Measurements from ENCODE around the gene POLR2L. TPM values are rescaled to one million over a fixed set of nuclear protein-coding genes. Genes with fewer than 3 reads are reported as not detected.

The POLR2L gene
- total RNA-seq, 1 experiment from 2014 or later: 117 TPM

DNA sequence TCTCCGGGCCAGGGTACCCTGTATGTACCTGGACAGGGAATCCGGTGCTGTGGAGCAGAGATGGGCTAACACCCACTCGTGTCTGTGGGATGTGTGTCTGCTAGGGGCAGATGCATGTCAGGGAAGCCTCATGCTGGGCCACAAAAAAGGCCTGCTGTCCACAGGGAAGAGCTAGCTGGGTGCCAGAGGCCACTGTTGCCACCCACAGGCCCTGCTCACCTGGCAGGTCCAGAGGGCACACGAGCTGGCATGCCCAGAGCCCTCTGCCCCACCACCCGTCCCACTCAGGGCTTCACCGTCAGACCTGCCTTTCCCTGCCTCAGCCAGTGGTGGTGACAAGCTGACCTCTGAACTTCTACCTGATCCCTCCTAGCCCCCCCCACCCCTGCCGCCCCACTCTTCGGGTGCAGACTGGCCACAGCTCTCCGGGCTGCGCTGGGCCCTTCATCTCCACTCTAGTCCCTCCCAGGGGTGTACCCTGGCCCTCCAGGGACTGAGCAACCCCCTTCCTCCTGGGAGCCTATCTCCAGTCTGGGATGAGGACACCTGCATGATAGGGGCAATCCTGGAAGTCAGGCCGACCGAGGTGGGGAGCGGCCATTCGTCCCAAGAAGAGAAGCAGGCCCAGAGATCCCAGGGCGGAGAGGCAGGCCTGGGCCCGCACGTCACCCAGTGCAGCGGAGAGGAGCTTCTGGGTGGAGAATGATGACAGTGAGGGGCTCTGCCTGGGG lies 45.6 kb downstream of the POLR2L start:
- H3K27ac ChIP-seq (ENCODE audit: low read depth, low read length, poor library complexity, severe bottlenecking): peak overlapping the region; percentile 89
- intact Hi-C loops (cut with micrococcal nuclease; ENCODE audit: unreplicated experiment): no loop called here

DNA sequence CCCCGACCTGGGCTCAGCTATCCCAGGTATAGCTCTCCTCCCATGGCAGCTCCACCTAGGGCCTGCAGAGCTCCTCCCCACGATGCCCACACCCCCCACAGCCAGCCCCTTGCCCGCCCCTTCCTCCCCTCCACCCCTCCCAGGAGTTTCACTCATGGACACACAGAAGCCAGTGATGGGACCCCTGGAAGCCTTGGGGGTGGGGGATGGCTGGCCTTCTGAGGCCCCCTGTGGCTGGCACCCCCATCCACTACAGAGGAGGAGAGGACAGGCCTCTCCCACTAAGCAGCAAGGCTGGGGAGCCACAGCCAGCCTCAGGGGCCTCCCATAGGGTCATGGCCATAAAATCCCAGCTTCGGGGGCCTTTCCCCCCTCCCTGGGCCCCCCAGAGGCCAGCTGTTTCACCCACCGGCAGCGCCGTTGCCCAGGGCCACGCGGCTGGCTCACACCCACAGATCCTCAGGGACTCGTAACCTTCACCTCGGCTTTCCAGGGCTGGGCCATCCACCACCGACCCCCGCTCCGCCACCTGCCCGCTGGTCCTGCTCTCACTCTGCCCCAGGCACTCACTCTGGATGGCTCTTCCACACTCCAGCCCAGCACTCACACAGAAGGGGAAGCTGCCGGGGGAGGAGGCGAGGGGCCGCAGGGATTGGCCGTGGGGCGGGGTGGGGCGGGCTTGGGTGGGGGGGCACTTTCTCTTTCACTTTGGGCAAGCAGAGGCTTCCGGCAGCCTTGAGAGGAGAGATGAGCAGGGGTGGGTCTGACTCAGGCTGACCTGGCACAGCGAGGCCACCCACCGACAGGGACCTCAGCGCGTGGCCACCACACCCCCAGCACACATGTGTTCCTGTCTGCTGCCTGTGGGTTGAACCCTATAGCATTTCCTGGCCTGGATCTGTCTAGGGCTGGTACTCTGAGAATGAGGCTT lies 46.4 kb downstream of the POLR2L start:
- Histone ChIP-seq H3K4me1 (ENCODE audit: insufficient read depth, low read length, poor library complexity, severe bottlenecking) (peaks cover 7% of the 10 kb centered on the region), H3K36me3 (ENCODE audit: insufficient read depth, low read length, poor library complexity, severe bottlenecking) (peaks cover 12% of the 10 kb centered on the region), H3K9me3 (ENCODE audit: low read depth, low read length, poor library complexity, severe bottlenecking) (no peaks in the 10 kb centered on the region), H3K4me3 (ENCODE audit: low read depth, low read length, poor library complexity, severe bottlenecking) (peak overlapping the region; percentile 75), H3K27me3 (replicated peaks; ENCODE audit: insufficient read depth, low read depth, low read length, poor library complexity) (no peaks in the 10 kb centered on the region), H3K27ac (ENCODE audit: low read depth, low read length, poor library complexity, severe bottlenecking) (peak overlapping the region; percentile 89)
- intact Hi-C loops (cut with micrococcal nuclease; ENCODE audit: unreplicated experiment): no loop called here
- POLR2A ChIA-PET (ENCODE audit: low non-redundant PET): no interaction called here
- DNase-seq (ENCODE audit: low spot score): peak; percentile 83
- CTCF ChIA-PET: interaction anchor here (0.6 kb wide), 1 partner anchor 15 kb away, joined by 3 read pairs; no protein-coding TSS in a partner anchor
- no TSS peak for BruUV-seq (replicated peaks)
- TF ChIP-seq, protein P1, sequence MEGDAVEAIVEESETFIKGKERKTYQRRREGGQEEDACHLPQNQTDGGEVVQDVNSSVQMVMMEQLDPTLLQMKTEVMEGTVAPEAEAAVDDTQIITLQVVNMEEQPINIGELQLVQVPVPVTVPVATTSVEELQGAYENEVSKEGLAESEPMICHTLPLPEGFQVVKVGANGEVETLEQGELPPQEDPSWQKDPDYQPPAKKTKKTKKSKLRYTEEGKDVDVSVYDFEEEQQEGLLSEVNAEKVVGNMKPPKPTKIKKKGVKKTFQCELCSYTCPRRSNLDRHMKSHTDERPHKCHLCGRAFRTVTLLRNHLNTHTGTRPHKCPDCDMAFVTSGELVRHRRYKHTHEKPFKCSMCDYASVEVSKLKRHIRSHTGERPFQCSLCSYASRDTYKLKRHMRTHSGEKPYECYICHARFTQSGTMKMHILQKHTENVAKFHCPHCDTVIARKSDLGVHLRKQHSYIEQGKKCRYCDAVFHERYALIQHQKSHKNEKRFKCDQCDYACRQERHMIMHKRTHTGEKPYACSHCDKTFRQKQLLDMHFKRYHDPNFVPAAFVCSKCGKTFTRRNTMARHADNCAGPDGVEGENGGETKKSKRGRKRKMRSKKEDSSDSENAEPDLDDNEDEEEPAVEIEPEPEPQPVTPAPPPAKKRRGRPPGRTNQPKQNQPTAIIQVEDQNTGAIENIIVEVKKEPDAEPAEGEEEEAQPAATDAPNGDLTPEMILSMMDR (conservative IDR thresholded peaks at IDR 0.05; ENCODE audit: low read depth, low read length): no peak
- no peak for TF ChIP-seq EZH2 (IDR thresholded peaks at IDR 0.05; ENCODE audit: borderline replicate concordance, low read depth, low read length, poor library complexity, severe bottlenecking)

More for the DNA sequence above, 45.6 kb downstream of the POLR2L start:
- TF ChIP-seq EZH2 (IDR thresholded peaks at IDR 0.05; ENCODE audit: borderline replicate concordance, low read depth, low read length, poor library complexity, severe bottlenecking): no peak
- TF ChIP-seq, protein P1 (conservative IDR thresholded peaks at IDR 0.05; ENCODE audit: low read depth, low read length): no peak
- Histone ChIP-seq H3K27me3 (replicated peaks; ENCODE audit: insufficient read depth, low read depth, low read length, poor library complexity) (no peaks in the 10 kb centered on the region), H3K4me3 (ENCODE audit: low read depth, low read length, poor library complexity, severe bottlenecking) (peak overlapping the region; percentile 75), H3K36me3 (ENCODE audit: insufficient read depth, low read length, poor library complexity, severe bottlenecking) (peaks cover 16% of the 10 kb centered on the region), H3K4me1 (ENCODE audit: insufficient read depth, low read length, poor library complexity, severe bottlenecking) (peaks cover 7% of the 10 kb centered on the region), H3K9me3 (ENCODE audit: low read depth, low read length, poor library complexity, severe bottlenecking) (no peaks in the 10 kb centered on the region)
- no peak for DNase-seq (ENCODE audit: low spot score)
- BruUV-seq (replicated peaks): no TSS peak
- POLR2A ChIA-PET (ENCODE audit: low non-redundant PET): no interaction called here
- CTCF ChIA-PET: interaction anchor here (0.6 to 0.7 kb wide), 2 partner anchors 13 to 16 kb away, joined by 3 read pairs; no protein-coding TSS in a partner anchor

DNA sequence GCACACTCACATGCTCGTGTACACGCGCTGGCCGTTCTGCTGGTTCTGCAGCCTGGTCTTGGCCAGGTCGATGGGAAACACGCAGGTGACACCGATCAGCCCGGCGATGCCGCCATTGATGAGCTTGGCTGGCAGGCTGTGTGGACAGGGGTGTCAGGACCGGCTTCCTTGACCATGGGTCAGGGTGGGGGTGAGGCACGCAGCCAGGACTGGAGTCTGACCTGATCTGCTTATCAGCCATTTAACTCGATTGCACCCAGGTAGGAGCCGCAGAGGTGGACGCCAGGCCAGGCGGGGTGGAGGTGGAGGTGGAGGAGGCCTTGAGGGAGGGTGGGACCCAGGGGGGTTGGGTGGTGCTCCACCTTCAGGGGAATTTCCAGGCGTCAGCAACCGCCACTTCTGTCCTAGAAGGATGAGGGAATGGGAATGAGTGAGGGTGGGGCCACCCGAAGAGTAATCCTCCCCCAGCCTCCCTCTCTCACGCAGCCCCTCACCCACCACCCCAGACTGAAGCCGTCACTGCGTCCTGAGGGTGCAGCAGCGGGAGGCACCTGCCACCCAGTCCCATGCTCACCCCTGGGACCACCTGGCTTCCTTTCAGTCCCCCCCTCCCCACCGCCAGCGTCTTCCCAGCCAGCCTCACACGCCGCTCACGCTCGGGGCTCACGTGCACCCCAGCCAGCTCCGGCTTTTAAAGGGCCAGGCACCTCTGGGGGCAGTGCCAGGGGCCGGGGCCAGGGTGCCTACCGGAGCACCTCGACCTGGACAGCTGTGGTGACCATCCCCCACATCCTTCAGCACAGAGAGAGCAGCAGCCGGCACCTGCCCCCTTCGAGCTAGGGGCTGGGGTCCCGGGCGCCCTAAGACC lies 47.3 kb downstream of the POLR2L start:
- Histone ChIP-seq H3K36me3 (ENCODE audit: insufficient read depth, low read length, poor library complexity, severe bottlenecking) (peaks cover 9% of the 10 kb centered on the region), H3K27ac (ENCODE audit: low read depth, low read length, poor library complexity, severe bottlenecking) (peak overlapping the region; percentile 61), H3K4me1 (ENCODE audit: insufficient read depth, low read length, poor library complexity, severe bottlenecking) (peaks cover 7% of the 10 kb centered on the region), H3K27me3 (replicated peaks; ENCODE audit: insufficient read depth, low read depth, low read length, poor library complexity) (no peaks in the 10 kb centered on the region), H3K4me3 (ENCODE audit: low read depth, low read length, poor library complexity, severe bottlenecking) (peak overlapping the region; percentile 75), H3K9me3 (ENCODE audit: low read depth, low read length, poor library complexity, severe bottlenecking) (no peaks in the 10 kb centered on the region)
- DNase-seq (ENCODE audit: low spot score): no peak
- POLR2A ChIA-PET (ENCODE audit: low non-redundant PET): no interaction called here
- intact Hi-C loops (cut with micrococcal nuclease; ENCODE audit: unreplicated experiment): no loop called here
- no TSS peak for BruUV-seq (replicated peaks)
- no peak for TF ChIP-seq EZH2 (IDR thresholded peaks at IDR 0.05; ENCODE audit: borderline replicate concordance, low read depth, low read length, poor library complexity, severe bottlenecking)
- TF ChIP-seq, protein P1 (conservative IDR thresholded peaks at IDR 0.05; ENCODE audit: low read depth, low read length): no peak
- CTCF ChIA-PET: no interaction called here

All from A673 (cell line).